GM21737 (cell line): Measurements from ENCODE around the gene DNAL1.
"Not testable (repeated sequence)": the region's sequence is repeated elsewhere in the genome, so short reads cannot be mapped to it uniquely, and the experiment has no call there.

Experiments used
- ATAC-seq: cut with Tn5 transposase; IDR thresholded peaks from one replicate; pipeline ENCODE4 v1.9.1; 2021; ENCODE audit warnings: mild to moderate bottlenecking, moderate library complexity; ENCODE audit not compliant: unreplicated experiment

DNAL1 gene

GRCh38 chr14:73696466-73697400, 51.9 kb downstream of the DNAL1 start:
- peak; percentile 75 for ATAC-seq

- no peak for ATAC-seq
These were observed 55.5 kb downstream of the DNAL1 start for GRCh38 chr14:73700325-73700724.

- ATAC-seq: not testable (repeated sequence)
These were observed 63.3 kb downstream of the DNAL1 start for GRCh38 chr14:73708076-73708475.

GRCh38 chr14:73709904-73710469, 65.2 kb downstream of the DNAL1 start:
- no peak for ATAC-seq

- ATAC-seq: no peak
These were observed 66.0 kb downstream of the DNAL1 start for GRCh38 chr14:73710737-73711136.

GRCh38 chr14:73712071-73712506, 67.3 kb downstream of the DNAL1 start:
- no peak for ATAC-seq

- ATAC-seq: no peak
These were observed 67.9 kb downstream of the DNAL1 start for GRCh38 chr14:73712540-73713180.

GRCh38 chr14:73713206-73713802, 68.5 kb downstream of the DNAL1 start:
- no peak for ATAC-seq

- ATAC-seq: peak; percentile 68
These were observed 69.2 kb downstream of the DNAL1 start, which contains the start of gene PNMA1 for GRCh38 chr14:73713803-73714655. Gene PNMA1 (minus strand): TSS chr14:73714384. CDS start chr14:73713639, 745 bp downstream.

- no peak for ATAC-seq
These were observed 69.9 kb downstream of the DNAL1 start for GRCh38 chr14:73714656-73715081.

- no peak for ATAC-seq
These were observed 70.9 kb downstream of the DNAL1 start for GRCh38 chr14:73715707-73716106.

- ATAC-seq: no peak
These were observed 72.5 kb downstream of the DNAL1 start for GRCh38 chr14:73717266-73717665.

GRCh38 chr14:73717711-73718417, 73.1 kb downstream of the DNAL1 start:
- ATAC-seq: no peak

GRCh38 chr14:73718418-73719251, 73.8 kb downstream of the DNAL1 start:
- no peak for ATAC-seq

GRCh38 chr14:73719361-73719760, 74.6 kb downstream of the DNAL1 start:
- ATAC-seq: no peak

GRCh38 chr14:73719791-73720190, 75.0 kb downstream of the DNAL1 start:
- ATAC-seq: no peak

- no peak for ATAC-seq
These were observed 75.8 kb downstream of the DNAL1 start for GRCh38 chr14:73720636-73721035.

- no peak for ATAC-seq
These were observed 76.5 kb downstream of the DNAL1 start for GRCh38 chr14:73721101-73721821.
